GM19438 (cell line): ENCODE data around the gene ACAA2.

Source experiments
- ATAC-seq: cut with Tn5 transposase; IDR thresholded peaks from one replicate; pipeline ENCODE4 v1.9.1; 2021; ENCODE audit warnings: low read depth; ENCODE audit not compliant: unreplicated experiment

The ACAA2 gene

GRCh38 chr18:49769047-49769728 is 44.1 kb downstream of the ACAA2 start:
- ATAC-seq = no peak

- no peak for ATAC-seq
These were observed 45.3 kb downstream of the ACAA2 start for GRCh38 chr18:49768051-49768391.

GRCh38 chr18:49767111-49768050 is 46.0 kb downstream of the ACAA2 start:
- no peak for ATAC-seq

GRCh38 chr18:49766646-49767045 is 46.7 kb downstream of the ACAA2 start:
- ATAC-seq = no peak

GRCh38 chr18:49764032-49764431 is 49.3 kb downstream of the ACAA2 start:
- no peak for ATAC-seq

- ATAC-seq = no peak
These were observed 49.7 kb downstream of the ACAA2 start for GRCh38 chr18:49763590-49763989.

GRCh38 chr18:49762191-49763077 is 50.9 kb downstream of the ACAA2 start:
- ATAC-seq = no peak

GRCh38 chr18:49761771-49762170 is 51.6 kb downstream of the ACAA2 start:
- no peak for ATAC-seq

GRCh38 chr18:49758263-49758610 is 55.1 kb downstream of the ACAA2 start:
- ATAC-seq = no peak

GRCh38 chr18:49757513-49758262 is 55.6 kb downstream of the ACAA2 start:
- ATAC-seq = no peak

GRCh38 chr18:49756671-49757362 is 56.5 kb downstream of the ACAA2 start:
- no peak for ATAC-seq

GRCh38 chr18:49756135-49756534 is 57.2 kb downstream of the ACAA2 start:
- no peak for ATAC-seq

- ATAC-seq = no peak
These were observed 57.8 kb downstream of the ACAA2 start for GRCh38 chr18:49755489-49755888.

- ATAC-seq = no peak
These were observed 58.5 kb downstream of the ACAA2 start for GRCh38 chr18:49754866-49755265.

- no peak for ATAC-seq
These were observed 59.7 kb downstream of the ACAA2 start for GRCh38 chr18:49753643-49754042.

GRCh38 chr18:49752095-49752457 is 61.3 kb downstream of the ACAA2 start:
- no peak for ATAC-seq

- ATAC-seq = no peak
These were observed 61.8 kb downstream of the ACAA2 start for GRCh38 chr18:49751427-49752094.

GRCh38 chr18:49749563-49749962 is 63.8 kb downstream of the ACAA2 start:
- no peak for ATAC-seq

GRCh38 chr18:49747876-49748275 is 65.5 kb downstream of the ACAA2 start:
- no peak for ATAC-seq
